DND-41 (cell line): ENCODE data around the gene CCDC158.

Experiments
- ATAC-seq: fragments of 200-7000 bp; cut with Tn5 transposase; 3 replicates; pipeline ENCODE4 v1.9.1; 2021; ENCODE audit warnings: low read depth; ENCODE audit not compliant: insufficient read depth
- DNase-seq: peaks from one replicate; pipeline ENCODE4 v3.0.0-alpha.2; 2020
- H2AFZ ChIP-seq: 2 replicates; pipeline ENCODE4 v1.6.0; 2012; ENCODE audit warnings: low read depth, low read length
- H3K27ac ChIP-seq: 2 replicates; pipeline ENCODE4 v1.5.1; 2012; ENCODE audit warnings: low read length, inconsistent platforms
- H3K27me3 ChIP-seq: fragments of 200-600 bp; sonication (generic); 2 replicates; pipeline ENCODE4 v1.6.0; 2012; ENCODE audit warnings: low read length, mild to moderate bottlenecking, inconsistent platforms; ENCODE audit not compliant: insufficient read depth, poor library complexity
- H3K36me3 ChIP-seq: 2 replicates; pipeline ENCODE4 v1.5.1; 2012; ENCODE audit warnings: low read length, inconsistent platforms; ENCODE audit not compliant: insufficient read depth
- H3K4me1 ChIP-seq: 2 replicates; pipeline ENCODE4 v1.5.1; 2012; ENCODE audit warnings: mild to moderate bottlenecking, low read length; ENCODE audit not compliant: insufficient read depth
- H3K4me2 ChIP-seq: 2 replicates; pipeline ENCODE4 v1.6.0; 2012; ENCODE audit warnings: mild to moderate bottlenecking, moderate library complexity, low read length, inconsistent platforms; ENCODE audit not compliant: insufficient read depth
- H3K4me3 ChIP-seq, 2 experiments: fragments of 200-600 bp in 1 of 2; shearing (Covaris generic) in 1 of 2; 2 replicates each; pipeline ENCODE4 v1.5.1; 2012 to 2016; ENCODE audit warnings: inconsistent platforms in 2 of 2, low read length in 2 of 2, mild to moderate bottlenecking in 2 of 2, low read depth in 1 of 2, moderate library complexity in 1 of 2
- H3K79me2 ChIP-seq: 2 replicates; pipeline ENCODE4 v1.6.0; 2012; ENCODE audit warnings: low read length, inconsistent platforms; ENCODE audit not compliant: insufficient read depth
- H3K9ac ChIP-seq: 2 replicates; pipeline ENCODE4 v1.6.0; 2012; ENCODE audit warnings: low read depth, mild to moderate bottlenecking, inconsistent platforms, low read length, moderate library complexity
- H3K9me3 ChIP-seq: 2 replicates; pipeline ENCODE4 v1.5.1; 2012; ENCODE audit warnings: low read length, moderate library complexity, mild to moderate bottlenecking, inconsistent platforms; ENCODE audit not compliant: insufficient read depth, severe bottlenecking
- H4K20me1 ChIP-seq: 2 replicates; pipeline ENCODE4 v1.6.0; 2012; ENCODE audit warnings: low read length; ENCODE audit not compliant: insufficient read depth
- EZH2 ChIP-seq: IDR thresholded peaks from 3 replicates; pipeline ENCODE4 v1.6.1; 2012; ENCODE audit warnings: borderline replicate concordance, low read depth, mild to moderate bottlenecking, moderate library complexity, low read length, inconsistent platforms; ENCODE audit not compliant: severe bottlenecking
- TF ChIP-seq, protein P1 (sequence below): IDR thresholded peaks from 2 replicates; pipeline ENCODE4 v1.5.1; 2012; ENCODE audit warnings: borderline replicate concordance, low read length, moderate library complexity, mild to moderate bottlenecking; ENCODE audit not compliant: poor library complexity, severe bottlenecking; ENCODE audit errors: extremely low read depth

The CCDC158 gene

GRCh38 chr4:76322236-76322635, 98.7 kb downstream of the CCDC158 start:
- ATAC-seq (no peak), DNase-seq (no peak)
- no peak overlapping the region for H3K27ac ChIP-seq
- no peak overlapping the region for H2AFZ ChIP-seq
- H3K79me2 ChIP-seq: no peaks in the 10 kb centered on the region
- no peak overlapping the region for H3K9ac ChIP-seq
- H3K27me3 ChIP-seq: no peaks in the 10 kb centered on the region
- H3K36me3 ChIP-seq: no peaks in the 10 kb centered on the region
- H4K20me1 ChIP-seq: no peaks in the 10 kb centered on the region
- H3K4me2 ChIP-seq: no peak overlapping the region
- peaks cover 21% of the 10 kb centered on the region for H3K9me3 ChIP-seq
- TF ChIP-seq, protein P1, sequence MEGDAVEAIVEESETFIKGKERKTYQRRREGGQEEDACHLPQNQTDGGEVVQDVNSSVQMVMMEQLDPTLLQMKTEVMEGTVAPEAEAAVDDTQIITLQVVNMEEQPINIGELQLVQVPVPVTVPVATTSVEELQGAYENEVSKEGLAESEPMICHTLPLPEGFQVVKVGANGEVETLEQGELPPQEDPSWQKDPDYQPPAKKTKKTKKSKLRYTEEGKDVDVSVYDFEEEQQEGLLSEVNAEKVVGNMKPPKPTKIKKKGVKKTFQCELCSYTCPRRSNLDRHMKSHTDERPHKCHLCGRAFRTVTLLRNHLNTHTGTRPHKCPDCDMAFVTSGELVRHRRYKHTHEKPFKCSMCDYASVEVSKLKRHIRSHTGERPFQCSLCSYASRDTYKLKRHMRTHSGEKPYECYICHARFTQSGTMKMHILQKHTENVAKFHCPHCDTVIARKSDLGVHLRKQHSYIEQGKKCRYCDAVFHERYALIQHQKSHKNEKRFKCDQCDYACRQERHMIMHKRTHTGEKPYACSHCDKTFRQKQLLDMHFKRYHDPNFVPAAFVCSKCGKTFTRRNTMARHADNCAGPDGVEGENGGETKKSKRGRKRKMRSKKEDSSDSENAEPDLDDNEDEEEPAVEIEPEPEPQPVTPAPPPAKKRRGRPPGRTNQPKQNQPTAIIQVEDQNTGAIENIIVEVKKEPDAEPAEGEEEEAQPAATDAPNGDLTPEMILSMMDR: no peak
- H3K4me1 ChIP-seq: no peaks in the 10 kb centered on the region
- no peak overlapping the region for H3K4me3 ChIP-seq

GRCh38 chr4:76316131-76316530, 104.8 kb downstream of the CCDC158 start:
- Histone ChIP-seq H3K4me1 (no peaks in the 10 kb centered on the region), H3K9me3 (no peaks in the 10 kb centered on the region), H3K27me3 (no peaks in the 10 kb centered on the region), H3K9ac (no peak overlapping the region), H3K4me3 (no peak overlapping the region), H3K4me2 (no peak overlapping the region), H3K27ac (no peak overlapping the region), H4K20me1 (no peaks in the 10 kb centered on the region), H3K79me2 (no peaks in the 10 kb centered on the region), H3K36me3 (no peaks in the 10 kb centered on the region), H2AFZ (no peak overlapping the region)
- DNase-seq (no peak), ATAC-seq (no peak)
- TF ChIP-seq EZH2: no peak

DNA sequence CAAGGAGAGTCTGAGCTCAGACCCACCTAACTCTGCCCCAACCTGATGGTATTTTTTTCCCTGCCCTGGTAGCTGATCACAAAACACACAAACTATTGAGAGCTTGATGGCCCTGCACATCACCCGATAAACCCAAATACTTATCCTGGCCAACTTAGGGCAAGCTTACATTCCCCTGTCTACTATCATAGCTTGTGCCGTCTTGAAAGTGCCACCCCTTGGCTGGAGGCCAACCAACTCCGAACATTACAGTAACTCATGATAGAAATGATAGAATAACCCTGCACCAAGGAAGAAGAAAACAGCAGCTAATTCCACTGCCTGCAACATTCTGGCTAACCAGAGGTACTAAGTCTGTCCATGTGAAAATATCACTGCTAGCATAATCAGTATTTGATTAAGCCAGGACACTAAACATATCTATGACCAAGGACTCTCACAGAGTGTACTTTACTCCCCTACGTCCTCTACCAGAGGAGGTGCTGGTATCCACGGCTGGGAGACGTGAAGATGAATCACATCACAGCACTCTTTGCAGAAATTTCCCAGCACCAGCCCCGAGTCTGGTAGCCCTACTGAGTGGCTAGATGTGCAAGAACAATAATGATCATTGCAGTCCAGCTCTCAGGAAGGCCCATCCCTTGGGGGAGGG, 105.5 kb downstream of the CCDC158 start:
- ATAC-seq: no peak
- Histone ChIP-seq H2AFZ (no peak overlapping the region), H3K4me1 (no peaks in the 10 kb centered on the region), H3K4me2 (no peak overlapping the region), H3K9me3 (no peaks in the 10 kb centered on the region), H3K27me3 (no peaks in the 10 kb centered on the region), H3K9ac (no peak overlapping the region), H3K36me3 (no peaks in the 10 kb centered on the region), H3K4me3 (no peak overlapping the region), H3K79me2 (no peaks in the 10 kb centered on the region), H3K27ac (no peak overlapping the region), H4K20me1 (no peaks in the 10 kb centered on the region)
- no peak for DNase-seq
- no peak for TF ChIP-seq EZH2
- TF ChIP-seq, protein P1: no peak

DNA sequence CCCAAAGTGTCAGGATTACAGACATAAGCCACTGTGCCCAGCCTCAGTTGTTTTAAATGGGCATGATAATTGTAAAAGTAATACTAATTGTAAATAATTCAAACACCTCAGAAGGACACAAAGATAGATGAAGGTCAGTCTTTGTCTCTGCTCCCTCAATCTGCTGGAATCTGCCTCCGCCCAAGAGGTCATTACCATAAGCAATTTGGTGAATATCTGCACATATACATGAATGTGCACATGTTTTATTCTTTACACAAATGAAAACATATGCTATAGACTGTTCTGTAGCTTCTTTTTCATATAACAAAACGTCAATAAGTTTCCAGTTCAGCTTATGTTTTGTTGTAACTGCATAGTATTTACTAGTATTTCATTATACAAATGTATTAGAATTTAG, 107.4 kb downstream of the CCDC158 start:
- H4K20me1 ChIP-seq: no peaks in the 10 kb centered on the region
- no peak for TF ChIP-seq EZH2
- TF ChIP-seq, protein P1: no peak
- no peak overlapping the region for H2AFZ ChIP-seq

More for the DNA sequence above, 107.4 kb downstream of the CCDC158 start:
- DNase-seq (no peak), ATAC-seq (no peak)
- no peaks in the 10 kb centered on the region for H3K27me3 ChIP-seq
- H3K9me3 ChIP-seq: no peaks in the 10 kb centered on the region
- H3K4me3 ChIP-seq: no peak overlapping the region
- no peak overlapping the region for H3K4me2 ChIP-seq
- H3K4me1 ChIP-seq: no peaks in the 10 kb centered on the region
- H3K79me2 ChIP-seq: no peaks in the 10 kb centered on the region
- no peak overlapping the region for H3K27ac ChIP-seq
- no peak overlapping the region for H3K9ac ChIP-seq
- no peaks in the 10 kb centered on the region for H3K36me3 ChIP-seq
